Astrocyte of the hippocampus (primary cell): Measurements from ENCODE around the gene TBPL2.
"Not testable (repeated sequence)": the region's sequence is repeated elsewhere in the genome, so short reads cannot be mapped to it uniquely, and the experiment has no call there.

Source experiments
- DNase-seq: peaks from one replicate; pipeline ENCODE4 v3.0.0; 2011; ENCODE audit warnings: low read depth, low spot score

Gene TBPL2

GRCh38 chr14:55440385-55440784 is at the start of gene TBPL2:
TSS of gene TBPL2 (minus strand) at chr14:55440616. CDS start at chr14:55440449, 167 bp downstream.
- DNase-seq = no peak

GRCh38 chr14:55488204-55488603 is 47.8 kb upstream of the TBPL2 start:
- no peak for DNase-seq

- DNase-seq = peak; percentile 37
These were observed 42.7 kb upstream of the TBPL2 start for GRCh38 chr14:55482936-55483605.

GRCh38 chr14:55481769-55482168 is 41.4 kb upstream of the TBPL2 start:
- DNase-seq = no peak

DNA sequence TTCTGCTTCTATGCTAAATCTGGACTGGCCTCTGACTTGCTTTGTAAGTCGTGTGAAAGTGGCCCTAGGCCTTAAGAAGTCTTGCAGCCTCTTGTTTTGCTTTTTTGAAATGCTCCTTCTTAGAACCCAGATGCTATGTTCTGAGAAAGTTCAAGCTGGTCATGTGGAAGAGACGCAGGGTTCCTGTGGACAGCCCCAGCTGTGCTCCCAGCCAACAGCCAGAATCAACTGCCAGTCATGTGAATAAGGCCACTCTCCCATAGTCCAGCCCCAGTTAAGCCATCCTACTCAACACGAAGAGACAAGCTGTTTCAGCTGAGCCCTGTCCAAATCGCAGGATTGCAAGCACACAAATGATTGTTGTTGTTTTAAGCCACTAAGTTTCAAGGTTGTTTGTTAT is 37.3 kb upstream of the TBPL2 start:
- DNase-seq = no peak

- not testable (repeated sequence) for DNase-seq
These were observed 36.0 kb upstream of the TBPL2 start for GRCh38 chr14:55476448-55476847.

GRCh38 chr14:55473786-55474185 is 33.4 kb upstream of the TBPL2 start:
- DNase-seq = no peak

- no peak for DNase-seq
These were observed 29.6 kb upstream of the TBPL2 start for GRCh38 chr14:55470025-55470424.

DNA sequence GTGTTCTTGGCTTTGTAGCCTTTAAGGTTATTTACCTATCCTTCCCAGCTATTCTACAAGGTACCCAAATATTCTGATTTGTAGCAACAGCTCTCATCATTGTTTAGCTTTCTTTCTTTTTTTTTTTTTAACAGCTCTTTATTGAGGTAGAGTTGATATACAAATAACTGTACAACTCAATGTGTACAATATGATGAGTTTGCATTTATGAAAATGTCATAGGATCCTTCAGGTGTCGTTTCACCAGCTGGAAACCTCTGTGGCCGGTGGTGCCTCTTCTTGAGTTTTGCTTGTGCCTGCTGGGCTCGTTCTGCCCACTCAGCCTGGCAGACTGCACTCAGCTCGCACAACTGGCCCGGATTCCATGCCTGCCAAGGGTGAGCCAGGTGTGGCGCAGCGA is 26.9 kb upstream of the TBPL2 start:
- DNase-seq = no peak

DNA sequence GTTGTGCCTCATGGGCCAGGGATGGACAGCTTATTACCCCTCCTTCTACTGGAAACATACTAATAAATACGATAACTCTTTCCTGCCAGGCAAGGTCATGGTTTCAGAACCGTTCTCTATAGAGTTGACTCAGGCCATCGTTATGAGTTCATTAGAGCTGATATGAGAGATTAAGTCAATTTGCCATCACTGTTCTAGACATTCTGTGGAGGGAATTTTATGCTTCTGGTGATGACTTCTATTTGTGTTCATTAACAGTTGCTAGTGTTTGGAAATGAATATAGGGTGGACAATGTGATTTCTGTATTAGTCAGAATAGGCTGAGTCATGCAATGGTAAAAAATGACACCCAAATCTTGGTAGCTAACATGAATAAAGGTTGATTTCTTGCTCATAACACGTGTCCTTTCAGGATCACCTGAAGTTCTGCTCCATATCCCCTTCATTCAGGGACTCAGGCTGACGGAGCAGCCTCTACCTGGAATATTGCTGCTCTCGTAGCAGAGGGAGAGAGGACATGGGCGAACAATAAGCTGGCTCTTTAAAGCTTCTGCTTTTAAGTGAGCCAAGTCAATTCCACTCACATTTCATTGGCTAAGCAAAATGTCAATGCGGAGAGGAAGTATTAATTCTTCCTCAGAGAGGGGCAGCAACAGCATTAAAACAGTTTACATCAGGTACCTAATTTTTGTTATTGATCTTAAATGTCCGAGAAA is 18.5 kb upstream of the TBPL2 start:
- DNase-seq = peak; percentile 40

- no peak for DNase-seq
These were observed 17.1 kb upstream of the TBPL2 start for GRCh38 chr14:55457496-55457895.

DNA sequence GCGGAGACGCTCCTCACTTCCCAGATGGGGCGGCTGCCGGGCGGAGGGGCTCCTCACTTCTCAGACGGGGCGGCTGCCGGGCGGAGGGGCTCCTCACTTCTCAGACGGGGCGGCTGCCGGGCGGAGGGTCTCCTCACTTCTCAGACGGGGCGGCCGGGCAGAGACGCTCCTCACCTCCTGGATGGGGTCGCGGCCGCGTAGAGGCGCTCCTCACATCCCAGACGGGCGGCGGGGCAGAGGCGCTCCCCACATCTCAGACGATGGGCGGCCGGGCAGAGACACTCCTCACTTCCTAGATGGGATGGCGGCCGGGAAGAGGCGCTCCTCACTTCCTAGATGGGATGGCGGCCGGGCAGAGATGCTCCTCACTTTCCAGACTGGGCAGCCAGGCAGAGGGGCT is 16.0 kb upstream of the TBPL2 start:
- DNase-seq = not testable (repeated sequence)

DNA sequence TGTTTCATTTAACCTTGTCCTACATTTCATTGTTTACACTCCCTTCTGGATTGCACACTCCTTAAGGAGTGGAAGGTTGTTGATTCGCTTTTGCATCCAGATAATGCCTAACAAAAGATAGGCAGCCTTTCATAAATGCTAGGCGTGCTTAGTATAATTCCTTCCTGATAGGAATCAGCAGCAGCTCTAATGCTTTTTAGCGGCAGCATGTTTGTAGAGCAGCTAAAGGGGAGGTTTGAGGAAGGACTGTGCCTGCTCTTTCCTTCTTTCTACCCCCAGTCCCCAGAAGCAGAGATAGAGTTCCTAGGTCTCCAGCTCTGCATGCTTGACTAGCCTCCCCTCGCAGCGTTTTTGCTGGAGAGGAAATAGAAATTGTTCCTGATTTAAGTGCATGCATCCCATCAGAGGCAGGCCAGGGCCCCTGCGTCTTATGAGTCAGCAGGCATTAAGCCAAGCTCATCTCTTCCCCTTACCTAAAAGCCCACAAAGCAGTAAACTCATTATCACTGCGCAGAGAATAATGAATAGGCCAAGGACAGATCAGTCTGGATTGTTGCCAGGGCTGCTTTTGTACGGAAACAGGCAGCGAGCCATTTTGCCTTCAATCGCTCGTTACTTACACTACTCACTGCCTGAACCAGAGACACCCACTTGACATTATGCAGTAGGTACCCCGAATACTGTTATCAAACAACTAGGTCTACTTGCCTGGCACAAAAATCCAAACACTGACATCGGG is 14.0 kb upstream of the TBPL2 start:
- DNase-seq = peak; percentile 80

- DNase-seq = no peak
These were observed 11.5 kb upstream of the TBPL2 start for GRCh38 chr14:55451950-55452349.

DNA sequence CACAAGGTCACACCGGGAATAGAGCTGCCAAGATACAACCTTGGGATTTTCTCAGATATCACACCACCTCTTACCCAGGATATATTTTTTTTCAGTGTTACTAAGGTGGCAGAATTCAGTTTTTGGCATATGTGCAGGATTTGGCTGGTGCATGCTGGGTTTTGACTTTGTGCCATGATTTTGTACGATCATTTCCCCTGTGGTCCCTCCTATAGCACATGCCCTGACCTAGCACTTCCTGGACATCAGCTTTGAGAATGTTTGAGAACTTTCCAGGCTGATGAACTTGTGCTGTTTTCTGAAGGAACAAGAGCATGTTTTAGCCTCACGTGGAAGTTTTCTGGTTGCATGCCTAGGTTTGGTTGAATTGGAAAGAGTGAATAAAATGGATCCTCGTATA is 11.0 kb upstream of the TBPL2 start:
- DNase-seq = no peak

- DNase-seq = no peak
These were observed 10.6 kb upstream of the TBPL2 start for GRCh38 chr14:55450987-55451386.

- no peak for DNase-seq
These were observed 10.1 kb upstream of the TBPL2 start for GRCh38 chr14:55450539-55450938.

DNA sequence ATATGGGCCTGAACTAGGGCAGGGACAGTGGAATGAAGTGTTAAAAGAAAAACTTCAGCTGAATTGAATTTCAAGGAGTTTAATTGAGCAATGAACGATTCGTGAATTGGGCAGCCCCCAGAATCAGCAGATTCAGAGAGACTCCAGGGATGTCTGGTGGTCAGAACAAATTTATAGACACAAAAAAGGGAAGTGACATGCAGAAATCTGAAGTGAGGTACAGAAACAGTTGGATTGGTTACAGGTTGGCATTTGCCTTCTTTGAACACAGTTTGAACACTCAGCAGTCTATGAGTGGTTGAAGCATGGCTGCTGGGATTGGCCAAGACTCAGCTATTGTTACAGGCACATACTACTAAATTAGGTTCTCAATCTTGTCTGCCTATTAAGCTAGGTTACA is 9.7 kb upstream of the TBPL2 start:
- no peak for DNase-seq

- DNase-seq = no peak
These were observed 8.7 kb upstream of the TBPL2 start for GRCh38 chr14:55449116-55449515.

- peak; percentile 95 for DNase-seq
These were observed 7.8 kb upstream of the TBPL2 start for GRCh38 chr14:55448141-55448614.

DNA sequence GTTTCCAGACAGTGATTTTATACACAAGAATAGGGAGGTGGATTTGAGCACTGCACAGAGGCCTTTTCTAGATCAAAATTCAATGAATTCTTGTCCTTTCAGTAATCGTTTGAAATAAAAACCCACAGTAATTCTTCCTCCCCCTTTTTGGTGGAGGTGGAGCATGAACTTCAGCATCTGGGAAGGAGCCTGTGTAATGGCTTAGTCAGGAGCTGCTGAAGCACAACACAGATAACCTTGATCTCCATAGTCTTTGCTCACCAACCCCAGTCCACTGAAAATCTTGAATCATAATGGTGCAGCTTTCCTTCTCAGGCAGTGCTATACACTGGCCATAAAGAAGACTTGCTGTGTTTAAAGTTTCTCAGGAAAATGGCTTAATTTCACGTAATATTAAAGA is 6.4 kb upstream of the TBPL2 start:
- DNase-seq = peak; percentile 88

GRCh38 chr14:55446127-55446736 is 5.8 kb upstream of the TBPL2 start:
- peak; percentile 89 for DNase-seq
